HFFc6 (cell line): ENCODE data around the gene MDFI. TPM values are rescaled to one million over a fixed set of nuclear protein-coding genes. Genes with fewer than 3 reads are reported as not detected.

ENCODE experiments used
- DNase-seq: peaks from one replicate; pipeline ENCODE4 v3.0.0-alpha.2; 2018
- H3K27ac Mint-ChIP-seq: 2 replicates; pipeline ENCODE4 v1.8.0; 2020; ENCODE audit warnings: mild to moderate bottlenecking, mixed read lengths
- H3K27me3 Mint-ChIP-seq: 2 replicates; pipeline ENCODE4 v1.8.0; 2021; ENCODE audit warnings: mild to moderate bottlenecking, moderate library complexity, mixed read lengths; ENCODE audit not compliant: insufficient read depth
- H3K36me3 Mint-ChIP-seq: 2 replicates; pipeline ENCODE4 v1.8.0; 2021; ENCODE audit warnings: low read depth, mixed read lengths
- H3K4me1 Mint-ChIP-seq: 2 replicates; pipeline ENCODE4 v1.8.0; 2020; ENCODE audit warnings: low read depth, mixed read lengths
- H3K4me3 Mint-ChIP-seq: 2 replicates; pipeline ENCODE4 v1.8.0; 2020; ENCODE audit warnings: mild to moderate bottlenecking, moderate library complexity, mixed read lengths
- H3K9me3 Mint-ChIP-seq: 2 replicates; pipeline ENCODE4 v1.8.0; 2020; ENCODE audit warnings: mild to moderate bottlenecking, mixed read lengths
- CTCF ChIP-seq: fragments of 200-600 bp; sonication (generic); IDR thresholded peaks from 2 replicates; pipeline ENCODE4 v1.5.0; 2021; ENCODE audit warnings: antibody characterized with exemption, mild to moderate bottlenecking
- total RNA-seq, 6 experiments: library from RNA; stranded (reverse); fragmentation: NEBNext Ultra II Directional; extraction: Animal tissue kit (Norgen Biotek cat#: 25700); gene quantifications; 2 replicates in 1 of 6; 3 replicates in 5 of 6; pipeline ENCODE4 v1.2.3, GENCODE V29; 2021

Gene MDFI
- total RNA-seq, 6 experiments from 2014 or later, result 0.38 to 0.96 TPM; not detected in 4

- no peak overlapping the region for H3K27ac Mint-ChIP-seq
- peaks cover 49% of the 10 kb centered on the region for H3K4me1 Mint-ChIP-seq
- no peak overlapping the region for H3K4me3 Mint-ChIP-seq
- no peaks in the 10 kb centered on the region for H3K36me3 Mint-ChIP-seq
- peaks cover 3% of the 10 kb centered on the region for H3K27me3 Mint-ChIP-seq
- H3K9me3 Mint-ChIP-seq, result no peaks in the 10 kb centered on the region
- DNase-seq, result no peak
- TF ChIP-seq CTCF, result no peak
Measured at GRCh38 chr6:41692730-41693129, 54.5 kb downstream of the MDFI start.

GRCh38 chr6:41693281-41694240 is 55.3 kb downstream of the MDFI start:
- no peak overlapping the region for H3K27ac Mint-ChIP-seq
- H3K4me1 Mint-ChIP-seq, result peaks cover 51% of the 10 kb centered on the region
- no peaks in the 10 kb centered on the region for H3K36me3 Mint-ChIP-seq
- no peak overlapping the region for H3K4me3 Mint-ChIP-seq
- H3K9me3 Mint-ChIP-seq, result no peaks in the 10 kb centered on the region
- no peak for TF ChIP-seq CTCF
- peaks cover 3% of the 10 kb centered on the region for H3K27me3 Mint-ChIP-seq
- DNase-seq, result no peak

- peak overlapping the region; percentile 75 for H3K27ac Mint-ChIP-seq
- H3K4me1 Mint-ChIP-seq, result peaks cover 55% of the 10 kb centered on the region
- peaks cover 3% of the 10 kb centered on the region for H3K27me3 Mint-ChIP-seq
- H3K4me3 Mint-ChIP-seq, result no peak overlapping the region
- H3K9me3 Mint-ChIP-seq, result no peaks in the 10 kb centered on the region
- DNase-seq, result no peak
- no peaks in the 10 kb centered on the region for H3K36me3 Mint-ChIP-seq
- TF ChIP-seq CTCF, result peak; percentile 26; the same call in 1 of the 2 replicates
Measured at GRCh38 chr6:41694815-41695526, 56.7 kb downstream of the MDFI start.

- no peak for DNase-seq
- no peak overlapping the region for H3K4me3 Mint-ChIP-seq
- H3K9me3 Mint-ChIP-seq, result no peaks in the 10 kb centered on the region
- peaks cover 55% of the 10 kb centered on the region for H3K4me1 Mint-ChIP-seq
- no peak for TF ChIP-seq CTCF
- H3K27me3 Mint-ChIP-seq, result peaks cover 3% of the 10 kb centered on the region
- H3K27ac Mint-ChIP-seq, result no peak overlapping the region
- no peaks in the 10 kb centered on the region for H3K36me3 Mint-ChIP-seq
Measured at GRCh38 chr6:41695825-41696224, 57.6 kb downstream of the MDFI start.

- H3K36me3 Mint-ChIP-seq, result 0 out of 2 replicates have a peak, but pooled peaks cover 5% of the 10 kb centered on the region
- H3K4me3 Mint-ChIP-seq, result no peak overlapping the region
Measured at GRCh38 chr6:41696788-41697187, 58.5 kb downstream of the MDFI start.

More at GRCh38 chr6:41696788-41697187, 58.5 kb downstream of the MDFI start:
- Mint-ChIP-seq H3K27ac (peak overlapping the region; percentile 38; the same call in 1 of the 2 replicates), H3K4me1 (peaks cover 50% of the 10 kb centered on the region), H3K27me3 (peaks cover 1% of the 10 kb centered on the region; the same call in 1 of the 2 replicates), H3K9me3 (no peaks in the 10 kb centered on the region)
- no peak for TF ChIP-seq CTCF
- no peak for DNase-seq
